ENCODE measurements around the gene VEGFA.

DNA sequence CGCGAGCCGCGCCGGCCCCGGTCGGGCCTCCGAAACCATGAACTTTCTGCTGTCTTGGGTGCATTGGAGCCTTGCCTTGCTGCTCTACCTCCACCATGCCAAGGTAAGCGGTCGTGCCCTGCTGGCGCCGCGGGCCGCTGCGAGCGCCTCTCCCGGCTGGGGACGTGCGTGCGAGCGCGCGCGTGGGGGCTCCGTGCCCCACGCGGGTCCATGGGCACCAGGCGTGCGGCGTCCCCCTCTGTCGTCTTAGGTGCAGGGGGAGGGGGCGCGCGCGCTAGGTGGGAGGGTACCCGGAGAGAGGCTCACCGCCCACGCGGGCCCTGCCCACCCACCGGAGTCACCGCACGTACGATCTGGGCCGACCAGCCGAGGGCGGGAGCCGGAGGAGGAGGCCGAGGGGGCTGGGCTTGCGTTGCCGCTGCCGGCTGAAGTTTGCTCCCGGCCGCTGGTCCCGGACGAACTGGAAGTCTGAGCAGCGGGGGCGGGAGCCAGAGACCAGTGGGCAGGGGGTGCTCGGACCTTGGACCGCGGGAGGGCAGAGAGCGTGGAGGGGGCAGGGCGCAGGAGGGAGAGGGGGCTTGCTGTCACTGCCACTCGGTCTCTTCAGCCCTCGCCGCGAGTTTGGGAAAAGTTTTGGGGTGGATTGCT lies 1.3 kb downstream of the VEGFA start:
- TF ChIP-seq, protein P1, sequence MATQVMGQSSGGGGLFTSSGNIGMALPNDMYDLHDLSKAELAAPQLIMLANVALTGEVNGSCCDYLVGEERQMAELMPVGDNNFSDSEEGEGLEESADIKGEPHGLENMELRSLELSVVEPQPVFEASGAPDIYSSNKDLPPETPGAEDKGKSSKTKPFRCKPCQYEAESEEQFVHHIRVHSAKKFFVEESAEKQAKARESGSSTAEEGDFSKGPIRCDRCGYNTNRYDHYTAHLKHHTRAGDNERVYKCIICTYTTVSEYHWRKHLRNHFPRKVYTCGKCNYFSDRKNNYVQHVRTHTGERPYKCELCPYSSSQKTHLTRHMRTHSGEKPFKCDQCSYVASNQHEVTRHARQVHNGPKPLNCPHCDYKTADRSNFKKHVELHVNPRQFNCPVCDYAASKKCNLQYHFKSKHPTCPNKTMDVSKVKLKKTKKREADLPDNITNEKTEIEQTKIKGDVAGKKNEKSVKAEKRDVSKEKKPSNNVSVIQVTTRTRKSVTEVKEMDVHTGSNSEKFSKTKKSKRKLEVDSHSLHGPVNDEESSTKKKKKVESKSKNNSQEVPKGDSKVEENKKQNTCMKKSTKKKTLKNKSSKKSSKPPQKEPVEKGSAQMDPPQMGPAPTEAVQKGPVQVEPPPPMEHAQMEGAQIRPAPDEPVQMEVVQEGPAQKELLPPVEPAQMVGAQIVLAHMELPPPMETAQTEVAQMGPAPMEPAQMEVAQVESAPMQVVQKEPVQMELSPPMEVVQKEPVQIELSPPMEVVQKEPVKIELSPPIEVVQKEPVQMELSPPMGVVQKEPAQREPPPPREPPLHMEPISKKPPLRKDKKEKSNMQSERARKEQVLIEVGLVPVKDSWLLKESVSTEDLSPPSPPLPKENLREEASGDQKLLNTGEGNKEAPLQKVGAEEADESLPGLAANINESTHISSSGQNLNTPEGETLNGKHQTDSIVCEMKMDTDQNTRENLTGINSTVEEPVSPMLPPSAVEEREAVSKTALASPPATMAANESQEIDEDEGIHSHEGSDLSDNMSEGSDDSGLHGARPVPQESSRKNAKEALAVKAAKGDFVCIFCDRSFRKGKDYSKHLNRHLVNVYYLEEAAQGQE (IDR thresholded peaks at IDR 0.05): no peak
- TF ChIP-seq POLR2A (IDR thresholded peaks at IDR 0.05; ENCODE audit: low read length) (no peak), KDM1A (IDR thresholded peaks at IDR 0.05; ENCODE audit: low read depth) (no peak), JUN (IDR thresholded peaks at IDR 0.05) (no peak), EP300 (IDR thresholded peaks at IDR 0.05) (no peak)
- TF ChIP-seq, protein P2, sequence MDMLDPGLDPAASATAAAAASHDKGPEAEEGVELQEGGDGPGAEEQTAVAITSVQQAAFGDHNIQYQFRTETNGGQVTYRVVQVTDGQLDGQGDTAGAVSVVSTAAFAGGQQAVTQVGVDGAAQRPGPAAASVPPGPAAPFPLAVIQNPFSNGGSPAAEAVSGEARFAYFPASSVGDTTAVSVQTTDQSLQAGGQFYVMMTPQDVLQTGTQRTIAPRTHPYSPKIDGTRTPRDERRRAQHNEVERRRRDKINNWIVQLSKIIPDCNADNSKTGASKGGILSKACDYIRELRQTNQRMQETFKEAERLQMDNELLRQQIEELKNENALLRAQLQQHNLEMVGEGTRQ (IDR thresholded peaks at IDR 0.05): no peak
- TF ChIP-seq, protein P3, sequence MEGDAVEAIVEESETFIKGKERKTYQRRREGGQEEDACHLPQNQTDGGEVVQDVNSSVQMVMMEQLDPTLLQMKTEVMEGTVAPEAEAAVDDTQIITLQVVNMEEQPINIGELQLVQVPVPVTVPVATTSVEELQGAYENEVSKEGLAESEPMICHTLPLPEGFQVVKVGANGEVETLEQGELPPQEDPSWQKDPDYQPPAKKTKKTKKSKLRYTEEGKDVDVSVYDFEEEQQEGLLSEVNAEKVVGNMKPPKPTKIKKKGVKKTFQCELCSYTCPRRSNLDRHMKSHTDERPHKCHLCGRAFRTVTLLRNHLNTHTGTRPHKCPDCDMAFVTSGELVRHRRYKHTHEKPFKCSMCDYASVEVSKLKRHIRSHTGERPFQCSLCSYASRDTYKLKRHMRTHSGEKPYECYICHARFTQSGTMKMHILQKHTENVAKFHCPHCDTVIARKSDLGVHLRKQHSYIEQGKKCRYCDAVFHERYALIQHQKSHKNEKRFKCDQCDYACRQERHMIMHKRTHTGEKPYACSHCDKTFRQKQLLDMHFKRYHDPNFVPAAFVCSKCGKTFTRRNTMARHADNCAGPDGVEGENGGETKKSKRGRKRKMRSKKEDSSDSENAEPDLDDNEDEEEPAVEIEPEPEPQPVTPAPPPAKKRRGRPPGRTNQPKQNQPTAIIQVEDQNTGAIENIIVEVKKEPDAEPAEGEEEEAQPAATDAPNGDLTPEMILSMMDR (IDR thresholded peaks at IDR 0.05): no peak

Data from A549 (cell line).